HG02885 (cell line): ENCODE results near the gene PREX1.

Experiments
- ATAC-seq: cut with Tn5 transposase; IDR thresholded peaks from one replicate; pipeline ENCODE4 v1.9.1; 2021; ENCODE audit warnings: mild to moderate bottlenecking; ENCODE audit not compliant: unreplicated experiment, poor library complexity

Gene PREX1

DNA sequence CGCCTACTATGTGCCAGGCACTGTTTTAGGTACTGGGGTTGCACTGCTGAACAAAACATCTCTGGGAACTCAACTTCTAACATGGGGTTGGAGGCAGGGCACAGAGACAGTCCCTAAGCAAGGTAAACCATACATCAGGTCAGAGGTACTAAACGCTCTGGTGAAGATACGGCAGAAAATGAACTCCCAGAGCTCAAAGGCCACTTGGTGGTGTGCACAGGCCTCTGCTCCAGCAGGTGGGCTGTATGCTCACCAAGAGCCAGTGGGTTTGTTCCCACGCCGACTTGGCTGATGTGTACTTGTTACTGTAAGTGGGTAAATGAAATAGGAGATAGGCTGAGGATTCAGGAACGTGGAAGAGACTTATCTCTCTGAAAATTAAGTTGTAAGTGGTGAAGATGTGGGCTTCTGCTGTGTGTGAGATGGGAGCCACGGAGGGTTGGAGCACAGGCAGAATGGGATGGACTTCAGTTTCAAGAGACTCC lies 133.4 kb downstream of the PREX1 start:
- ATAC-seq, result no peak

DNA sequence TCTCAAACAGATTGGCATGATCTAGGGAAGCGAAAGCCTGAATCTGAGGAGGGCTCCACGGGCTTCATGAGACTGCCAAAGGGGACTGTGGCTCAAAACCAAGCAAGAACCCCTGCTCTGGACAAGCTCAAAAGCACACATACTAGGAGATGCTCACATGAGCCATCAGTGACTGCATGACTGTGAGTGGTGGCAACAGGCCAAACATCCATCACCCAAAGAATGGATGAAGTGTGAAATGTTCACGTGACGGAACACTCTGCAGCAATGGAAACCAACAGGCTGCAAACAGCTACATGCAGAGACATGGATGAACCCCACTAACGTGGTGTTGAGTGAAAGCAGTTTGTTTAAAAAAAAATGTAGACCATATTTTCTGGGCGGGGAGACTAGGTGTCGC lies 136.3 kb downstream of the PREX1 start:
- no peak for ATAC-seq

DNA sequence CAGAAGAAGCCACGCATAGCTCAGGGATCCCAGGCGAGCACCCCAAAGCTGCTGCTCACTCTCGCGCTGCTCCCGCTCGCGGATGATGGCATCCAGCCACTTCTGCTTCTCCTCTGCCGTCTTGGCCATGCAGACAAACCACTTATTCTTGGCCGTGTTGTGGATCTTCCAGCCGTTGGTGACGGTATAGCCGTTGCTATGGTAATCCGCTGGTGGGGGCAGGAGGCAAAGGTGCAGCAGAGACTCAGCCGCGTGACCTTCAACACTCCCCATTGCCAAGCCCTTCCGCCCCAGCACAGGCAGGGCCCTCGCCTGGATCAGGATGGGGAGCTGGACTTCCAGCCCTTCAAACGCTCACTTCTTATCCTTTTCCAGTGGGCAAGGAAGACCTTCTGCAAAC lies 136.9 kb downstream of the PREX1 start:
- ATAC-seq, result no peak

DNA sequence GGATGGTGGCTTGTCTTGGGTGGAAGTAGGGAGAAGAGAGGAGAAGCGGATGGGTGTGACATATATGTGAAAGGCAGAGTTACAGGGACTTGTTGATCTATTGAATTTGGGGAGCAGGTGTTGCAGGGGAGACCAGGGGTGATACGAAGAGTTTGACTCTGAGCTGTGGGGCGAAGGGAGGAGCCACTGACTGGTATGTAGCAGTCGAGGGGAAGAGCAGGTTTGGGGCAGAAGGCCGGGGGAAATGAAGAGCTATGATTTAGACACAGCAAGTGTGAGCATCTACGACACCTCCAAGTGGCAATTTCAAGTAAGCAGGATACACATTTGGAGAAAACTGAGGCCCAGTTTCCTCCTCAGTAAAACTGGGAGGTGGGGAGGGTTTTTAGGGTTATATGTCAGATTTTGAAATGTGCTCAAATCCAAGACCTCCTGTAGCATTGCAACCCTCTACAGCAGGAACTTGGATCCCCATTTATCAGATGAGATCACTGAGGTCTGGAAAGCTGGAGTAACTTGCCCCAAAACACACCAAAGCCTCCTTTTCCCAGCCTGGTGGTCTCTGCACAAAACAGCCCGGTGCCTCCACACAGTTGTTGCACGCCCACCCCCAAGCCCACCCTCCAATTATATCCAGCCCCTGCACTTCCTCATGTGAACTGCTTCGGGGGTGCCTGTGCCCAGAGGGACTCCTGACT lies 137.8 kb downstream of the PREX1 start:
- ATAC-seq, result no peak

DNA sequence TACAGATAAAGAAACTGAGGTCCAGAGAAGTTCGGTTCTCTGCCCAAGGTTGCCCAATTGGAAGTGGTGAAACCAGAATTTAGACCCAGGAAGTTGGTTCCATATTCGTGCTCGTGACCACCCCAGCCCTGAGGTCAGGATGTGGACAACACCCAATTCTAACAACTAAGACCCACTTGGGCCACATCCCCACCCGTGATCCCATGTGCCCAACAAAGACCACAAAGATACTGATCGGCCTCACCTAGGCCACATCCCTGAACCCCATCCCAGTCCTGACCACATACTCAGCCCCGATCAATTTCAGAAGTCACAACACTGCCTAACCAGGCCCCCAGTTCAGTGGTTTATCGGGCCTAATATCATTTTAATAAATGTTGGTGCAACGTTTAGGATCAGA lies 138.4 kb downstream of the PREX1 start:
- no peak for ATAC-seq

DNA sequence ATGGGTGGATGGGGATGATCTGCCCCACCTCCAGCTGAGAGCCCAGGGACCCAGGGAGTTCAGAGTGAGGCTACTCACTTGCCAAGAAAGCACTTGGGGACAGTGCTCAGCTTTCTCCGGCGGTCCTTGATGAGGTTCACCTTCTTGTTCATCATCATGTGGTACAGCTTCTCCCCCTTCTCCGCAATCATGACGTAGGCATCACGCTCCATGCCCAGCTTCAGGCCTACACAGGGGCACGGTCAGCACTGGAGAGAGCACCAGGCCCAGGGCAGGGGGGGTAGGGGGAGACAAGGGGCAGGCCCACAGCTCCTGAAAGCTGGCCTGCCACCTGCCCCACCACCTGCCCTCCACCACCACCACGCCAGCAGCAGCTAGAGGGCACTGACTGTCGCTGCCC lies 139.2 kb downstream of the PREX1 start:
- ATAC-seq, result no peak

DNA sequence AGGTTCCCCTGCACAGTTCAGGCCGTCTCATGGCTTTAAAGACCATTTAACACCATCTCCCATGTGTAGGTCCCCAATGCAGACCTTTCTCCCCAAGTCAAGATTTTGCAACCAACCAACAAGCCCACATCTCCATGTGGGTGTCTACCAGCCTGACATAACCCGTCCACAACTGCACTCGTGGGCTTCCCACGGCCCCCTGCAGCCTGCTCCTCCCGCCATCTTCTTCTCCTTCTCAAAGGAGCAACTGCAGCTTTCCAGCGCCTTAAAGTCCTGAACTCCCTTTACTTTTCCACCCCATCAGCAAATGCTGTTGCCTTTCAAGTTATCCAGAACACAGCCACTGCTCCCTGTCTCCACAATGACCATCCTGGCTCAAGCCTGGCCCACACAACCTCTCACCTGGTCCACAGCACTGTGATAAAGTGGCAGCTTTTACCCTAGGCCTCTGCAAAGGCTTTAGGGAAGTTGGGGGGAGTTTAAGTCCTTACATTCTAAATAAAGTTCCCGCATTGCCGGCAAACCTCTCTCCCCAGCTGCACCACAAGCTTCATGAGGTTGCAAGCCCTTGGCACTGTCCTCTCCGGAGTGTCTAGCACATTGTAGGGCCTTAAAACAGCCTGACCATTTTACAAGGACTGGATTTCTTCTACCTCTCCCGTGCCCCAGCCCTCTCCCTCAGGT lies 140.5 kb downstream of the PREX1 start:
- ATAC-seq, result no peak

DNA sequence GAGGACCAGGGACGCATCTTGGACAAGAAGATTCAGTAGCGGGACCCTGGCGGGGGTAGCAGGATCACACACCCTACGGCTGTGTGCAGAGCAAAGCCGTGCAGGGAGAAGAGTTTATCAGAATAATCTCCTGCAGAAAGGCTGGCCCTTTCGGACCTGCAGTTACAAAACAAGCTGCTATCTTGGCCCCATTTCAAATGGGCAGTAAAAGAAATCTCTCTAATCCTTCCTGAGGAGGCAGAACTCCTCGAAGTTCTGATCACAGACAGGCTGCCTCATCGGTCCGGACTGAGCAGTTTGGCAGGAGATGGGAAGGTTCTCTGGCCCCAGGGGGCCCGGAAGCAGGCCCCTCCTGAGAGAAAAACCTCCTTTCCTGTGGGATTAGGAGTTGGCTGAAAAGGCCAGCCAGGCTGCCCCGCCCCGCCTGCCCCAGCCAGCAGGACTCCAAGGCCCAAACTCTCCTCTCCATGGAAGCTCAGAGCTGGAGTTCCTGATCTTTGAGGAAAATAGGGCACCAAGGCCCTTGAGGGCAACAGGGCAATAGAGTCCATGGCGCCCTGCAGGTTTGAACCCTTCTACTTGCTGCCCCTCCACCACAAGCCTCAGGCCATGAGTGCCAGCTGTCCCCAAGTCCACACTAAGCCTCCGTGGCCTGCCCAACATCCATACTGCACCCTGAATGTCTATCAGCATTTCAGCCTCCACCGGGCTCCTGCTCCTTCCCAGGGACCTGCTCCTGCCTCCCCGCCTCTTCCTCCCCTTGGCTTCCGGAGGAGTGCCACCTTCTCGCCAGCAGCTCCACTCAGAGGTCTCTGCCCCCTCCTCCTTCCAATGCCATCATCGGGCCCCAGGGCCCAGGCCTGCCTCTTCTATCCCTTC lies 141.3 kb downstream of the PREX1 start:
- no peak for ATAC-seq

DNA sequence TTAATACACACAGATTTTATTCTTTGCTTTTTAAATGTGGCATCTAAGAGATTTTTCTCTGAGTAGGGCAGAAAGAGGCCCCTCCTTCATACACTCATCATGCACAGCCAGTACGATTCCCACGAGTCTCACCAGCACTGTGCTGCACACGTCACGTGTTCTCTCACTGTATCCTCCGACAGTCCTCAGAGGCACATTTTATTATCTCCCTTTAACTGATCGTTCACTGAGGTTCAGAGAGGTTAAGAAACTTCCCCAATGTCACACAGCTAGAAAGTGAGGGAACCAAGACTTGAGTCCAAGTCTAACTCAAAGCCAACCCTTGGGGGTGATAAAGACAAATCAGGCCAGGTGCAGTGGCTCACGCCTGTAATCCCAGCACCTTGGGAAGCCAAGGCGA lies 142.5 kb downstream of the PREX1 start:
- ATAC-seq, result no peak

DNA sequence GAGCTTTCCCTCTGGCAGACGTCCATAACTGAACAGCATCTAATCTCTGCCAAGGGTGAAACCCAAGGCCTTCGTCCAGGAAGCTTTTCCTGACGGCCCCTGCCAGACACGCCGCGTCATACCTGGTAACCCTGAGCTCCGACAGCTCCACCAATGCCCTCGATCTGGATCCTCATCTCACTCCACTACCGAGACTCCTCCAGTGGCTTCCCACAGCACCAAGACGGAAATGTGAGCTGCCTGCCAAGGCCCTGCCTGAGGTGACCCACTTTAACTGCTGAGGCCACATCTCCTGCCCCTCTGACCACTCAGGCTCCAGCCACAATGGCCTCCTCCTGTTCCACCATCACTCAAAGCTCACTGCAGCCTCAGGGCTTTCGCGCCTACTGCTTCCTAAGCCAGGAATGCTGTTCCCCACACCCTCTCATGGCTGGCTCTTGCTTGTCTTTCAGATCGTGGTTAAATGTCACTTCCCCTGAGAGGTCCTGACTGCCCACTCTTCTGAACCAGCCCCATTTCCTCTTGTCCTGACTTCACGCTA lies 143.2 kb downstream of the PREX1 start:
- ATAC-seq, result no peak

DNA sequence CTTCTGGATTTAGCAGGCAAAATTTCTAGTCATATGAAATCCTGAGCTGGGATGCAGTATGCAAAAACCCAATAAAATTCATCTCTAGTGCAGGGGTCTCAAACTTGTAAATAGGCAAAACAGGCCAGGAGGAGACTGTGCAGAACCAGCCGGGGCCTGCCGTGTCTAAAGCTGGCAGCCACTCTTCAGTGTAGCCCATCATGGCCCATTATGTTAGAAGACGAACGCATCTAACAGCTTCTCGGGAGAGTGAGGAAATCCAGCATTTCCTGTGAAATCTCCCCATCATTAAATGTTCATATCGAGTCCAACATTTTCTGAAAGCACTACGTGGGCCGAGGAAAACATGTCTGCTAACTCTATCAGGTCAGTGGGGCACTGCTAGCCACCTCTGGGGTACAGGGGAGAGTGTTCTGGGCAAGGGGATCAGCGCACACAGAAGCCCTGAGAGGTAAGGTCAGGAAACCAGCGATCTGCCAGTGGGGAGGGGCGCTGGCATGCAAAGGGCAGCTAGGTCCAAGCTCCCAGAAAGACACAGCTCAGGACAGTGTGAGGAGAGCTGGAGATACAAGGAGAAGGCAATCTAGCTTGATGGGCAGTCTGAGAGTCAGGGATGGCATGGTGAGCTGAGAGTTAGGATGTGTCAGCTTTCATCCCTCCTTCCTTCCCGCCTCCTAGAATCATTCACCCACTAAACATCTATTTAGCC lies 144.2 kb downstream of the PREX1 start:
- no peak for ATAC-seq

DNA sequence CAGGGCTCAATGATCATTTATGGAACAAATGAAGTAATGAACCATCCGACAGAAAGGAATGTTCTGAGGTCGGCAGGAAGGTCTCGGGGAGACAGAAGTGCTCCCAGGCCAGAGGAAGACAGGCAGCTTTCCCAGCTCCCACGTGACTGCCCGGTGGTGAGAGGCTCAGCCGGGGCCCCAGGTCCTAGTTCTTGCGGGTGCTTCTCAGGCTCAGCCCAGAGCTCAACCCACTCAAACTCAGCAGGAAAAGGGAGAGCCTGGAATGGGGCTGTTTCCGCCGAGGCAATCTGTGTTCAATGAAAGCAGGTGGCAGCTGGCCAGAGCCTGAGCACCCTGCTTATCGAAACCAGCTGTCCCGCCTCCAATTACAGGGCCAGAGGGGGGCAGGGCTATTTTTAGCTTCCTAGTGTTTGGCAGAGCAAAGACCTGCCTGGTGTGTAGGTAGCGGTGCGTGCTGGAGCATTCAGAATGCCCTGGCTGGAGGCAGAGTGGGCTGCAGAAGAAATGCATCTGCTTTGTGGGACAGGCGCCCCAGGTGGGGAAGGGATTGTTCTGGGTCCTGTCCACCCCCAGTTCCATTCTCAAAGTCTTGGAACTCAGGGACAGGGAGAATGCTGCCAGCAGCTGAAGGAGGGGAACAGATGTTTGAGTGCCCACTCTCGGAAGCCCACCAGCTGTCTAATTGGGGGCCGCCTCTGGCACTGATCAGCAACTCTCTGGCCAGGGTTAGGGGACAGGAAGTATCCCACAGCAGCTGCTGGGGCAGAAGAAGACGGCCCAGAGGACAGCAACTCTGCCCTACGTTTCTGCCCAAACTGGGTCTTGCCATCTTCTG lies 145.1 kb downstream of the PREX1 start:
- no peak for ATAC-seq

DNA sequence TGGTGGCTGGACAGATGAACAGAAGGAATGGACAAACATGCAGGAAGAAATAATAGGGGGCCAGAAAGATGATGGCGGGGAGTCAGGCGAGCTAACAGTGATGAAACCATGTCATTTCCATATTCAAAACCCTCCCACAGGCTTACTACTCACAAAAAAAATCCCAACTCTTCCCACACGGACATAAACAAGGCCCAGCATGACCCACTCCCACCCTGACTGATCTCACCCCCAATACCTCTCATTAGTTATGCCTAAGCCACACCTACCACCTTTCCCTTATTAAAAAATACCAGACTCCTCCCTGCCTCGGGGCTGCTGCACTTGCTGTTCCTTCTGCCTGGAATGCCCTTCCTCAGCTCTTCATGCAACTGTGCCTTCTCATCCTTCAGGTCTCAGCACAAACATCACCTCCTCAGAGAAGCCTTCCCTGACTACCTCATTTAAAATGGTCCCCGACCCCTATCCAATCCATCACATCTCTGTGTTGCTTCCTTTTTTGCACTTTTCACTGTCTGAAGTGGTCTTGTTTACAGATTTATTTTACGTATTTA lies 145.8 kb downstream of the PREX1 start:
- ATAC-seq, result no peak

DNA sequence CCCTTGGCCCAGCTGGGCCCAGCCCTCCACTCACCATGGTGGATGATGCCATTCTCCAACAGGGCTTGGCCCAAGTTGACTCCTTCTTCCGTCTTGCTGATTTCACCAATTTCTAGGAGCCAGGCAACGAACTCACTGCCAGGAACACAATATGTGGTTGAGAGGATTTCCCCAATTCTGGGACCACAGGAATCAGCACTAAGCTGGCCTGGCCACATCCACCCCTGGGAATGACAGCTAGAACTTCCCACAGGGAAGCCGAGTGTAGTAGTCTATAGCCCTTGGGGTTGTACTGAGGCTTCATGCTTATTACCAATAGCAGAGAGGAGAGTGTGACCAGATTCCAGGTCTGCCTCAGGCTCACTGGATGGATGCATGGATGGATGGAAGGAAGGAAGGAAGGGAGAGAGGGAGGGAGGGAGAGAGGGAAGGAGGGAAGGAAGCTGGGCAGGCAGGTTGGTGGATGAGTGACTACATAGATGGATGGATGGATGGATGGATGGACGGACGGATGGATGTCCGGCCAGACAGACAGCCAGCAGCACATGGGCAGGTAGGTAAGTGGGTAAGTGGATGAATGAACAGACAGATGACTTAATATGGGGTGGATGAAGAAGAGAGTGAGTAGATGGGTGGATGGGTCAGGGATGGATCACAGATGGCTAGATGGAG lies 146.5 kb downstream of the PREX1 start:
- no peak for ATAC-seq

DNA sequence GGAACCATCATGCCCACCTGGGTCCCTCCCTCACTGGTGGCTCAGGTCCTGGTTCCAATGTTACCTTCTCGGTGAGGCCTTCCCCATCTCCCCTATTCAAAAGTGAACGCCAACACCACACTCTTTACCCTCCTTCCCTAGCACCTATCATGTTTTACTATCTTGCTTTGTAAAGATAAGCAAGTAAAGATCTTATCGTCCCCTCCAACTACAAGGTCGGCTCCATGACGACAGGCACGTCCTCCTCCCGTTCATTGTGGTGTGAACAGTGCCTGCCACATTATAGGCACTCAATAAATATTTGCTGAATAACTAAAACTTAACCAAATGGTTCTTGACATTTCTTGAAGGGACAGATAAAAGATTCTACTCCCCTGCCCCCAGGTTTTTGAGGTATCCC lies 147.1 kb downstream of the PREX1 start:
- no peak for ATAC-seq

DNA sequence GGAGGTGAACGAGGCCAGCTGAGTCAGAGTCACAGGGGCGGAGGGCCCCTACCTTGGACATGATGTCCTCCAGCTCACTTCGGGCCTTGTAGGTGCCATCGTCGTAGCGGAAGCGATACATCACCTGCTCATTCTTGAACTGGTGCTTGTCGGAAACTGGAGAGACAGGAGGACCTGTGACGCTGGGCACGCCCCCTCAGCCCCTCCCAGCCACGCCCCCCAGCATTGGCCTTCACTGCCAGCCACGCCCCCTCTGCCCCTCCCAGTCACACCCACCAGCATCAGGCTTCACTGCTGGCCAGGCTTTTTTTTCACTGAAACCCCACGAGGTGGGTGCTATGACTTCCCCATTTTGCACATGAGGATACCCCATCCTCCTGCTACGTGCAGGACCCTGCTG lies 148.2 kb downstream of the PREX1 start:
- no peak for ATAC-seq

DNA sequence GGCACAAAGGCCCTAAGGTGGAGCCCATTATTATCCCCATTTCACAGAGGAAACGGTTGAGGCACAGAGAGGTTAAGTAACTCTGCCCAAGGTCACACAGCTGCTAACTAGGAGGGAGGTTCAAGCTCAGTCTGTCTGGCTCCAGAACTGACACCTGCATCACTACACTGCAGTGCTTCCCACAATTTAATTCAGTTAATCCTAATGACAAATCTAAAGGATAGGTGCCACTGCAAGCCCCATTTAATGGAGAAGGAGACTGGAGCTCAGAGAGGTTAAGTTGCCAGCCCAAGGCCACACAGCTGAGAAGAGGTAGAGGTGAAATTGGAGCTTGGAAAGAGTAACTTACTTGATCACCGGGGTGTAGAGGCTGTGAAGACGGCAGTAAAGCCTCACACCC lies 148.8 kb downstream of the PREX1 start:
- ATAC-seq, result no peak

DNA sequence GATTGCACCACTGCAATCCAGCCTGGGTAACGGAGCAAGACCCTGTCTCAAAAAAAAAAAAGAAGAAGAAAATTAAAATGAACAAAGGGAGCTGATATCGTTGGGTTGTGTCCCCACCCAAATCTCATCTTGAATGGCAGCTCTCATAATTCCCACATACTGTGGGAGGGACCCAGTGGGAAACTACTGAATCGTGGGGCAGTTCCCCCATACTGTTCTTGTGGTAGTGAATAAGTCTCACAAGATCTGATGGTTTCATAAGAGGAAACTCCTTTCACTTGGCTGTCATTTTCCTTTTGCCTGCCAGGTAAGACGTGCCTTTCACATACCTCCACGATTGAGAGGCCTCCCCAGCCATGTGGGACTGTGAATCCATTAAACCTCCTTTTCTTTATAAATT lies 149.4 kb downstream of the PREX1 start:
- no peak for ATAC-seq
